ENCODE measurements around the gene DRAP1. TPM values are rescaled to one million over a fixed set of nuclear protein-coding genes. Genes with fewer than 3 reads are reported as not detected.

Gene DRAP1
- total RNA-seq, 1 experiment from 2014 or later, result 456 TPM

DNA sequence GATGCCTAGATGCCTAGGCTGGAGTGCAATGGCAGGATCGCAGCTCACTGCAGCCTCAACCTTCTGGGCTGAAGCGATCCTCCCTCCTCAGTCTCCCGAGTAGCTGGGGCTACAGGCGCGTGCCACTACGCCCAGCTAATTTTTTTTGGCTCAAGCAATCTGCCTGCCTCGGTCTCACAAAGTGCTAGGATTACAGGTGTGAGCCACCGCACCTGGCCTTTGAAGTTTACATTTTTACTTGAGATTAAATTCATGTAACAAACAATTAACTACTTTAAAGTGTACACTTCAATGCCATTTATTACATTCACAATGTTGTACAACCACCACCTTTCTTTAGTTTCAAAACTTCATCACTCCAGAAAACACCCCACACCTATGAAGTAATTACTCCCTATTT, 15.5 kb upstream of the DRAP1 start:
- DNase-seq (ENCODE audit: low read depth), result no peak

DNA sequence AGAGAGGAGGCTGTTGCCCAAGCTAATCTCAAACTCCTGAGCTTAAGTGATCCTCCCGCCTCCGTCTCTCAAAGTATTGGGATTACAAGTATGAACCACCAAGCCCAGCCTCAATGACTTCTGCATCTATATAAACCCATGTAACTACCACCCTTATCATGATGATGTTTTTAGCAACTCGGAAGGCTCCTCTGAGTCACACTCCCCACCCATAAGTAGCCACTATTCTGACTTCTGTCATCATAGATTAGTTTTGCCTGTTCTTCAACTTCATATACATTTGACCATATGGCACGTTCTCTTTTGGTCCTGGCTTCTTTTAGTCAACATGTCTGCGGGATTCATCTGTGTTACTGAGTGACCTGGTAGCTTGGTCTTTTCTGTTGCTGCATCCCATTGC, 12.6 kb upstream of the DRAP1 start:
- DNase-seq (ENCODE audit: low read depth), result peak; percentile 18

DNA sequence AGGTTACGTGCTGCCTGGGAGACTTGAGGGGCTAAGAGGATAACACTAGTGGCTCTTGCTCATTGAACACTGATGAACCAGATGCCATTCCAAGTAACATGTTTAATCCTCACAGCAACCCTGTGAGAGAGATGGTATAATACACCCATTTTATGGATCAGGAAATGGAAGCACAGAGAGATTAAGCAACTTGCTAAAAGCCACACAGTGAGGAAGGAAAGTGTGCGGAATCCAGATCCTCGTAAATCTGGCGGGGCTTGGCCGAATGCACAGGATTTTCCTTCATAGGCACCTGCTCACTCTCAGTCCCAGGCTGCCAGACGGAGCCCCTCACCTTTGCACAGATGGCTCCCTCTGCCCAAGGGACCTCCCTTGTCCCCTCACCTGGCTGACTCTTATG, 11.3 kb upstream of the DRAP1 start:
- no peak for DNase-seq (ENCODE audit: low read depth)

DNA sequence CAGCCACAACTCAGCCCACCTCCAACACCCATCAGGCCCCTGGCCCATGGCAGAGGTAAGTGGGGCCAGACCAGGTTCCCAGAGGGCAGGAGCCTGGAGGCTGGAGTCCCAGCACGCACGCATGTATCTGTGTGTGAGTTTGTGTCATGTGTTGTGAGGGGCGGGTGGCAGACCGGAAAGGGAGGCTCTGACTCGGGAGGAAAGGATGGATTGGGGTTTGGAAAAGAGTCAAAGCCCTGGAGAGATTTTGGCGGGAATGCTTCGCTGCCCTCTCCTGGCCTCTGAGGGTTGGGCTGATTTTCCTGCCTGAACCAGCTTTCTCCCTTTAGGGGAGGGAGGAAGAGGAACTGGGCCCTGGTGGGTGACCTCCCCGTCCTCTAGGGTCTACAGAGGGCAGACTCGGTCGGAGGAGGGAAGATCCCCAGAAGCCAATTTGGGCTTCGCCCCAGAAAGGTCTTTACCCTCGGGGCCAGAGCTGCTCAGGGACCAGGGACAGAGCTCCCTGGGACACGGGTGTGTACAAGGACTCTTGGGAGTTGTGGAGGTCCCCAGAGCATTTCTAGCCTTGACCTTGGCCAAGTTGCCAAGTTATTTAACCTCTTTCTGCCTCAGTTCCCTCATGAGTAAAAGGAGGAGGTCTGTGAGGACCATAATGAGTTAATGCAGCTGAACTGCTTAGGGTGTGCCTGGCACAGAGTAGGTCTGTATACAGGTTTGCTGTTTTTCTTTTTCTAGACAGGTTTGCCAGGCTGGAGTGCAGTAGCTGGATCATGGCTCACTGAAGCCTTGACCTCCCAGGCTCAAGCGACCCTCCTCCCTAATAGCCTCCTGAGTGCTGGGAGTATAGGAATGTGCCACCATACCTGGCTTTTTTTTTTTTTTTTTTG, 7.3 kb upstream of the DRAP1 start:
- DNase-seq (ENCODE audit: low read depth), result peak; percentile 99

DNA sequence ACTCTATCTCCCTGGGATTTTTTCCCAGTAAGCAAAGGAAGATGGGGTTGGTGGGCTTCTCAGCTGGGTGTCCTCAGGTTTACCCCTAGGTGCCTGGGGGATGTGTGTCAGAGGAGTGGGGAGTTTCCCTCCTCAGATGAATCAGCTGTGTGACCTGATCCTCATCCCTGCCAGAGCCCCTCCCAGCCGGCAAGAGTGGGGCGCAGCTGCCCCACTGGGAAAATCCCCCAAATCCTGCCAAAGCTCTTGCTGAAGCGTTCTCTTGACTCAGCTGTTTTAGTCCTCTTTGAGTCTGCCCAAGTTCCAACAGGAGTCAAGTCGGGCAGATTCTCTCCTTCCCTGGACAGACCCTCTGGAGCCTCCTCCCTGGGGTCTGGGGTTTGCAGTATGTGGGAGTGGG, 6.4 kb upstream of the DRAP1 start:
- DNase-seq (ENCODE audit: low read depth), result peak; percentile 93

DNA sequence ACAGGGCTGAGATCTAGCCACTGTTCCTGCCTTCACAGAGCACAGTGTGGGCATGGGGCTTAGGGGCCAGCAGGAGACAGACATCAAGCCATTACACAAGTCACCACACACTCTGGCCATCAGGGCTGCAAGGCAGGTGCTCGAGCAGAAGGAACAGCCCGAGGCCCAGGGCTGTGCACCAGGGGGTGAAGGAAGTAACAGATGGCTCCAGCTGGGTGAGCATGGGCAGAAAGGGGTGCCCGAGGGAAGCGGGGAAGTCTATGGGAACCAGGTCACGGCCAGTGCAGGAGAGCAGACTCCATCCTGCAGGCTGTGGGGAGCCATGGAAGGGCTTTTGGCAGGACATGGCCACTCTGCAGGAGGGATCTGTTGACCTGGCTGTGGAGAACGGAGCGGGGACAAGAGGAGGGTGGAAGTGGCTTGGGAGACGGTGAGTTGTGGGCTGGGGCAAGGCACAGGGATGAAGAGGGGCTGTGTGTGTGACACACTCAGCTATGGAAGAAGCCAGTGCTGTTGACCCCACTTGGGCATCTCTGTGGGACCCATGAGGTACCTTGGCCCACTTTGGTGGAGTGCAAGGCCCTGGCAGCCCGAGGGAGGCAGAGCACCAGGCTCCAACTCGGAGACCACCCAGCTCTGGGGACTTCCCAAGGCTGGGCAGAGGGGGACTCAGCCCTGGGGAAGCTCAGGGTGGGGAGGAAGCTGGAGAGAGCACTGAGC, 4.0 kb upstream of the DRAP1 start:
- DNase-seq (ENCODE audit: low read depth), result peak; percentile 75

DNA sequence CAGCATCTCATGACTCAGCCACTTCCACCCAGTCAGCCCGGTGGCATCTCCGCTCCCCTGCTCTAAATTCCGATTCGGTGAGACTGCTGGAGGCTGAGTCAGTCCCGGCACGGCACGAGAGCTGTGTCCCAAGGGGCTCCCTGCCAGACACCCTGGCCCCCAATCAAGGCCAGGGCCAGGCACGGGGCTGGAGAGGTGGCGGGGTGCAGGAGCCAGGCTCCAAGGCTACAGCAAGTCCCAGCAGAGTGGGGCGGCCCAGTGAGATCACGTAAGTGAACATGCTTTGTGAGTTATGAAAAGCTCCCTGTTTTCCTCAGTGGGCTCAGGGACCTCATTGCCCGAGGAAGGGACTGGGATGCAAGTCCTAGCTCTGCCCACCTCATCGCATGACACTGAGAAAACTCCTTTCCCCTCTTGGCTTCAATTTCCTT, 3.4 kb upstream of the DRAP1 start:
- DNase-seq (ENCODE audit: low read depth), result peak; percentile 99

DNA sequence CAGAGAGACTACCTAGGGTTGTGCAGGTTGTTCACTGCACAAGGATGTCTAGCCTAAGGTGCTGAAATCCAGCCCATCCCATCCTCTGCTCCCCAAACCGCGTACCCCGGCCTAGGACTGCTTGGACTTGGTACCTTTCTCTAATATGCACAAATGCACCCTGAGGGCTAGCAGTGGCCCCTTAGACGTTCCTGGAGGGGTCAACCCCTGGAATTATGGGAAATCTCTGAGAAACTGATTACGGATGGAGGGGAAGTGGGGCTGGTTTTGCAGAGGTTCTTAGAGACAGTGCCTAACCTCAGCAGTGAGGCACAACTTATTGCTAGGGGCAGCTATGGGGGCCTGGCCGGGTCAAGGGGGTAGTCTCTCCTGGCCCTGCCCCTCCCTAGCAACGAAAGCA, 2.8 kb upstream of the DRAP1 start:
- DNase-seq (ENCODE audit: low read depth), result peak; percentile 45

DNA sequence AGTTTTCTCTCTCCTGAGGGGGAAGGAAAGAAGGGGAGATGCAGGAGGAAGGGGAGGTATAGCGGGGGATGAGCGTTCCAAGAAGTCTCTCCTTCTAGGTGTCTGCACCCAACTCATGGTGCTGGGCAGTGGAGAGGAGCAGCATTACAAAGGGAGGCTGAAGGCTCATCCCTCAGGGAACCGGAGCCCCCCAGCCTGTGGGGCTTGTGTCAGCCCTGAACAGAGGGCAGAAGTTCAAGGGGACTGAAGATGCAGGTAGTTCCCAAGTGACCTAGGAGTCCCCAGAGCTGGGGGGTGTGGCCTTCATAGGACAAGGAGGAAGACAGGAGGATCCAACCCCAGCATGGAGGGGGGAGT, 2.2 kb upstream of the DRAP1 start:
- DNase-seq (ENCODE audit: low read depth), result peak; percentile 22

DNA sequence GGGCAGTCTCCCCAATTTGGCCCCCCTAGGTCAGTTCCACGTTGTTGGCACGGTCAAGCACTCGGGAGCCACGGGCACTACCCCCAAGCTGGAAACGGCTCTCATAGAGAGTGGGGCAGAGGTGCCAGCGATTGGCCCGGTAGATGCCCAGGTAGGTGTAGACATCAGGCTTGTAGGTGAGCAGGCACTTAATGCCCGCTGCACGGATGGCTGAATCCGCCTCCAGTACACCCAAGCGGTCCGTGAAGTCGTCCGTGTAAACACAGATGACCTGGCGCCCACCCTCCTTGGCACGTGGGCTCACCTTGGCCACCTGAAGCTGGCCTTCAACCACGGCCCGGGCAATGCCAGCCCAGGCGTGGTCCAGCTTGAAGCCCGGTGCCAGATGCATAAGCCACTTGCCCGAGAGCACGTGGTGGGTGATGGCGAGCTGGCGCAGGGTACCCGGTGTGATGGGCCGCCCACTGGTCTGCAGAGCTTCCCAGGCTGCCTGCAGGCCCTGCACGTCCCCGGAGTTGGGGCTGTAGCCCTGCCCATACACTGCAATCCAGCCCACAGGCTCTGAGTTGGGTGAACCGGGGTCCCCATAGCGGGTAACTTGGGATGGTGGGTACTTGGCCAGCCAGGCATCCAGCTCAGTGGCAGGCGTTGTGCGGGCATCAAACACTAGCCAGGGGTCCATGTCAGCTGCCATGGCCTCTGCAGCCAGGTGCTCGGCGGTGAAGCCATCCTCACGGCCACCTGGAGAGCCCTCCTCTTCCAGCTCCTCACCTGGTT, 1.6 kb upstream of the DRAP1 start:
- no peak for DNase-seq (ENCODE audit: low read depth)

DNA sequence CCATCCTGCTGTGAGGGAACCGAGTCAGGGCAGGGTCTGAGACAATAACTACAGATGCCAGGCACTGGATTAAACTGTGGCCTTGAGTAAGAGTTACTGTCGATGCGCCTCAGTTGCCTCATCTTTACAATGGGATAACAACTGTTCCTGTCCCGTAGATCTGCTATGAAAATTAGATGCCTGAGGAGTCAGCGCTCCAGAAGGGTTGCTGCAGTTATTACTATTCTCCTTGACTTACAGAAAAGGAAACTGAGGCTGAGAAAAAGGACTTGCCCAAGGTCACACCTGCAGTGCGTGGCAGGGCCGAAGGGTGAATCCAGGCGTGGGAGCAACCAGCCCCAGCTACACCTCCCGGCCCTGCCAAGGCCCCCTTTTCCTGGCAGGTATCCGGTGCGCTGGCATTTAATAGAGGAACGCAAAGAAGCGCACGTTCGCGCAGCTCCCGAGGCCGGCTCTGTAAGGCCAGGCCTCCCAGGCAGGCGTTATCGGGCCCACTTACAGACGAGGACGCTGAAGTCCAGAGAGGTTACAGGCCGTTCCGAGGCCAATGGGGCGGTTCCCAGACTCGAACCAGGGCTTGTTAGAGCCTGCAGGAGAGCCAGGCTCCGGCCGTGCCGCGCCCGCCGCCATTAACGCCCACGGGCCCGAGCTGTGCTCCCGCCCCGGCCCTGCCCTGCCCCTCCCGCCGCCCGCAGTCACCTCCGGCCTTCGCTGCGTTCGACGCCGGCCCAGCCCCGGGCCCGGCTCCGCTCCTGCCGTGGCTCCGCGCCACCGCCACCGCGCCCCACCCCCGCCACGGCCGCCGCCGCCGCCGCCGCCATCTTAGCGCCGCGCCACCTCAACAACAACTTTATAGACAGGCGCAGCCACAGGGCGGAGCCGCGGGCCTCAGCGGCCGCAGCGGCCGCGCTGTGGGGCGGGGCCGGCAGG, 750 bp upstream of the DRAP1 start, which contains the start of gene C11orf68:
C11orf68 (minus strand) TSS at position 852 of the 930 bp plus-strand sequence; CDS start at position 821, 31 bp downstream.
- peak; percentile 59 for DNase-seq (ENCODE audit: low read depth)

DNA sequence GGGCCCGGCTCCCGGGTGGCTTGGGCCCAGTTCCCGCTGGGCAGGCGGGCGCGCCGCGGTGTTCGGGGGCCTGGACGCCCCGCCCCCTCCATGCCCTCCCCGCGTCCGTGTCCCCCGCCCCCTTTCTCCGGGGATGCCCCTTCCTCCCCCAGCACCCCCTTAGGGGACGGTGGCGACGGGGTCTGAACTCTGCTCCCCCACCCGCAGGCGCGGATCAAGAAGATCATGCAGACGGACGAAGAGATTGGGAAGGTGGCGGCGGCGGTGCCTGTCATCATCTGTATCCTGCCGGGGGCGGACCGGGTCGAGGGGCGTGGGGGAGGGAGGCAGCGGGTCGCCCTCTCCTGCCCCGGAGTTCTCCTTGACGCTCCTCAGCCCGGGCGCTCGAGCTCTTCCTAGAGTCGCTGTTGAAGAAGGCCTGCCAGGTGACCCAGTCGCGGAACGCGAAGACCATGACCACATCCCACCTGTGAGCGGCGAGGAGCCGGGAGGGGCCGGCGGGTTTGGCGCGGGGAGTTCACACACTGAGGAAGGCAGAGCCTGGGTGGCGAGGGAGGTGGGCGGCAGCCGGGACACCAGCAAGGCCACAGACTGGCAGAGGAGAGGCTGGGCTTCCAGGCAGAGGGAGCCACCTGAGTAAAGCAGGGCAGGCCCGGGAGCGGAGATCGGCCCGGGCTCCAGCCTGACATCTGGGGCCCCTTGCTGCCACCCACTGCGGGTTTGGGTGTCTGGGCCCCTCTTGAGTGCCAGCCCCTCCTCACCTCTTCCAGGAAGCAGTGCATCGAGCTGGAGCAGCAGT, 546 bp downstream of the DRAP1 start:
- peak; percentile 41 for DNase-seq (ENCODE audit: low read depth)

DNA sequence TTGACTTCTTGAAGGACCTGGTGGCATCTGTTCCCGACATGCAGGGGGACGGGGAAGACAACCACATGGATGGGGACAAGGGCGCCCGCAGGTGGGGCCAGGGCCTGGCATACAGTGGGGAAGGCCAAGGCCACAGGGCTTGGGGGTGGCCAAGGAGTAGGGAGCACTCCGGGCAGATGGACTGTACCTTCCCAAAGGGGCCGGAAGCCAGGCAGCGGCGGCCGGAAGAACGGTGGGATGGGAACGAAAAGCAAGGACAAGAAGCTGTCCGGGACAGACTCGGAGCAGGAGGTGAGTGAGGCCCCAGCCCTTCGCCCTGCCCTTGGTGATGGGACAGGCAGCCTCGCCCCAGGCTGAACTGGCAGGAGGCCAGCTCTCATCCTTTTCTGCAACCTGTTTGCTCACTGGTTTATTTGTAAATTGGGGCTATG, 1.2 kb downstream of the DRAP1 start:
- no peak for DNase-seq (ENCODE audit: low read depth)

DNA sequence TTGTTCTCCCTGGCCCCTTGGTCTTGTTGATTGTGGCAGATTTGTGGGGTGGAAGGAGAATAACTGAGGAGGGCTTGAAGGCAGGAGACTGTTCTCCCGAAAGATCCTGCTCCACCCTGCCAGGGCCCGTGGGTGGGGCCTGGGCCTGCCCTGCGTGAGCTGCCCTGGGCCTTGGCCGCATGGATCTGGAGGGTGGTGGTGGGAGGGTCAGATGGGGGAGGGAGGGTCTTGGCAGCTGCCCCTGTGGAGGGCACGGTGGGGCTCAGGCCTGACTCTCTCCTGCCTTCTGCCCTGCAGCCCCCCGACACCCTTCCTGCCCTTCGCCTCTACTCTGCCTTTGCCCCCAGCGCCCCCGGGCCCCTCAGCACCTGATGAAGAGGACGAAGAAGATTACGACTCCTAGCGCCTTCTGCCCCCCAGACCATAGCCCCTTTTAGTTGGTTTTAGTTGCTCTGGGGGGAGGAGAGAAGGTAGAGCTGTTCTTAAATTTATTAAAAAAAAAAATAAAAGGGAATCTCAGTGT, 1.9 kb downstream of the DRAP1 start:
- no peak for DNase-seq (ENCODE audit: low read depth)

DNA sequence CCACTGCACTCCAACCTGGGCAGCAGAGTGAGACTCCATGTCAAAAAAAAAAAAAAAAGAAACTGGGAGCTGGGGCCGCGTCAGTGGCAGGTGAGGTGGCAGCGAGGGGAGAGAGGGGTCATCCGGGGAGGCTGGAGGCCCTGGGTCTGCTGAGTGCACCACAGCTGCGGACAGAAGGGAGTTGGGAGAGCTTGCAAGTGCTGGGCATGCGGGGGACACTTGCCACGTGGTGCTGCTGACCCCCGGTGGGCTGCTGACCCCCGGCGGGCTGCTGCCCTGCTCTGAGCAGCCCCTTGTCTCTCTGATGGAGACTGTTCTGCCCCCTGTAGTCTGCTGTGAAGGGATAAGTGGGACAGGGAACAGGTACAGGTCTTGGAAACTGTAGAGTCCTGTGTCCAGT, 2.6 kb downstream of the DRAP1 start:
- no peak for DNase-seq (ENCODE audit: low read depth)

DNA sequence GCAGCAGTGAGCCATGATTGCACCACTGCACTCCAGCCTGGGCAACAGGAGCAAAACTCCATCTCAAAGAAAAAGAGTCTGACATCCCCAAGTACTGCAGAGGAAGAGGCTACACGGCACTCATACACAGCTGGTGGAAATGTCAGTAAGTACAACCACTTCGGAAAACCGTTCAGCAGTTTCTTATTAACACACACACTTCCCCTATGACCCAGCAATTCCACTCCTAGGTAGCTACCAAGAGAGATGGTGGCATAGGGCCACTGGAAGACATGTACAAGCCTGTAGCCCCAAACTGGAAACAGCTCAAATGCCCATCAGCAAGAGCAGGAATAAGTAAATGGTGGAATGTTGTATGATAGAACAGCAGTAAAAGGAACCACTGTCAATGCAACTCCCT, 3.3 kb downstream of the DRAP1 start:
- no peak for DNase-seq (ENCODE audit: low read depth)

DNA sequence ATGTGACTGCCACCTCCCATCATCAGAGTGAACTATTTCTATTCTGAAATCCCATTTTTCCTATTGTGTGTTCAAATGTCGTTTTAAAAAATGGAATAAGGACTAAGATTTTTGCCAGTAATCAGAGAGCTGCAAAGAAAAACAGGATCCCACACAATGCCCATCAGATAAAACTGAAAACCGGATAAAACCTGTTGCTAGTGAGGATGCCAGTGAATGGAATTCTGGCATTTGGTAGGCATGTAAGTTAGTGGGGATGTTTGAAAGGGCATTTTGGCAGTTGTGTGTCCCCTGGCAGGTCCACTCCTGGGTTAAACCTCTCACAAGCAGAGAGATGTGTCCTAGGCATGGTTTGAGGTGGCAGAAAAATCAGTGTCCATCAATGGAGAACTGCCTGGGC, 6.2 kb downstream of the DRAP1 start:
- DNase-seq (ENCODE audit: low read depth), result no peak

DNA sequence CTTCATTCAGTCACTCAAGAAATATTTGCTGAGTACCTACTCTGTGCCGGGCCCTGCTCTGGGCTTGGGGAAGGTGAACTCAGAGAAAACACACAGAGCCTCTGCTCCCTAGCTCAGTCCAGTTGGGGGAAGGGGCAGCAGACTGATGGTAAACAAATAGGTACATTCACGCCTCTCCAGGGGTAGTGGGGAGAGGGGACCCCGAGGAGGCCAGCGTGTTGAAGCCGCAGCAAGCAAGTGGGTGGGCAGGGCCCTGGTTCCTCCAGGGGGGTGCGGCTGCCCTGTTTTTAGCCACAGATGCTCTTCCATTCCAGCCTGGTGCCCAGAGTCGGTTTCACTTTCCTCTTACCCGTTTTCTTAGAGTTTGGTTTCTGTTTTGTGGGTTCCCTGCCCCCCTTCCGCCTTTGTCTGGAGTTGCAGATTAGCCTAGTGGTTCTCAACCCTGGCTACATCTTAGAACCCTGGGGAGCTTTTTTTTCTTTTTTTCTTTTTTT, 8.7 kb downstream of the DRAP1 start:
- peak; percentile 62 for DNase-seq (ENCODE audit: low read depth)

DNA sequence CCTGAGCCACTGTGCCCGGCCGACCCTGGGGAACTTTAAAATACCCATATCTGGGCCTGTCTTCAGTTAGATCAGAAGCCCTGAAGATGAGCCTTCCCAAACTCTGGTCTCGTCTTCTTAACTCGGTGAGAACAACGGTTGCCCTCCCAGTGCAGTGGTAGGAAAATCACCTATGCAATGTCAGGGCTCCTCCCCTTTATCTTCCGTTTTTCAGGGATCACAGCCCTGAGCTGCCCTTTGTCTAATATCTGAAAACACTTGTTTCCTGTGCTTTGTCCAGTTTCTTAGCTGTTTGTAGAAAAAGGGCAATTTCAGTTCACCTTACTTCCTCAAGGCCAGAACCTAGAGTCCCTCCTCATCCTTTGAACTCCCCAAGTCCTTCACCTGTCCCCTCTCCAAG, 9.4 kb downstream of the DRAP1 start:
- DNase-seq (ENCODE audit: low read depth), result no peak
